ENCODE measurements around the gene ADPRS.

ADPRS gene

DNA sequence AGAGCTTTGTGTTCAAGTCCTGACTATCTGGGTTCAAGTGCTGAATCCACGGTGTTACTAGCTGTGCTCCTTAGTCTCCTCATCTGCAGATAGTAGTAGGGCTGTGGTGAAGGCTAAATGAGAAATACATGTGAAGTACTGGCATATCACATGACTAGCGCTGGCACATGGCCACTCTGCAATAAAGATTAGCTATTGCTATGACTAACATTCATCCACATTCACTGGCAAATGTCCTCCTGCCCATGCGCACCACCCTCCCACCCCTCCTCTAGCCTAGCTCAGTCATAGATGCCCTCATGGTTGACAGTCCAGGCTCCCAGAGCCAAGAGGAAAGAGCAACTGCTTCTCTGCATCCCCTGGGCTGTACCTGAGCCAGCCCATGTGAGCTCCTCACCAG is 44.8 kb downstream of the ADPRS start:
- peak; percentile 99 for DNase-seq (ENCODE audit: low spot score)

- no peak for DNase-seq (ENCODE audit: low spot score)
Measured at GRCh38 chr1:36134031-36134430, 45.3 kb downstream of the ADPRS start.

DNA sequence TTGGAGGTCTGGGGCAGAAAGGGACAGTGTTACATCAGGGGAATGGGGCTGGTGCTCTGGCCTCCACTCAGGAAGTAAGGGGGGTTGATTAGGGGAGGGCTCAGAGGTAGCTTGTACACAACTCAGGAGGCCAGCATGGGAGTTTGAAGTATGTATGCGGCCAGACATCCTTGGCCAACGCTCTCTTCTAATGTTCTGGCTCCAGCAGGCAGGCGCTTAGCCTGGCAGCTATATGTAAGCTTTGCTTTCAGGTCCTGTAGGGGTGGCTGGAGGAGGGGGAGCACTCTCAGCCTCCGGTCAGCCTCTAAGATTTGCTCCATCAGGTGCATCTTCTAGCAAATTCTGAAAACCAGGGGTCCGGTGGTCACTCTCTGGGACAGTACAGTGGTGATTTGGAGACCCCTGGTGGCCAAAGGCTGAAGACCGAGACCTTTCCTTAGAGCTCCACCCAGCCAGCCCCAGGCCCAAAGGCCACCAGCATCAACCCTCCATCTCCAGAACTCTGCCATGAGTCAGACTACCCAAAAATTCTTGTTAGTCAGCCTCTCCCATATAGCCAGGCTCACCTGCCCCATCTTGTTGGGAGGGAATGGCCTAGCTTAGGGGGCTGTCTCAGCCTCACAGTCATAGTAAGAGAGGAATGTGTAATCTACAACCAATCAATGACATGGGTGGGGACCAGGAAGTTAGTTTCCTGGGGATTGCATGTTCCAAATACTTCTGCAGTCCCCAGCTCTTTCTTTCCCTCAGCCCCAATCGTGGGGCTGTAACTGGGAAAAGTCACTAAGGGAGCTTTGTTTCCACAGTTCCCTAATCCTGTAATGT is 46.0 kb downstream of the ADPRS start:
- DNase-seq (ENCODE audit: low spot score) = peak; percentile 67

DNA sequence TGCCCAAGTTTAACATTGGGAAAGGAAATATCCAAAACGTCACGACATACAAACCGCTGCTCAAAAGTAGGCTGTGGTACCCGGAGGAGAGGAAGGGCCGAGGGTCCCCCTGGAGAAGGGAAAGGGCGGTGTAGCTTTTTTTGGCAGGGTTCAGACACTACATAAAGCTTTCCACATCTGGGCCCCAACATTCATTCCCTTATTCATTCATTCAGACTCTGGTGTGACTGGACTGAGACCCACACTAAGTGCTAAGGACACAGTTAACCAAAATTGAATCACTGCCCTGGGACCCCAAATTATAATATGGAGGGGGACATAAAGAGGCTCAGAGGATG is 46.6 kb downstream of the ADPRS start:
- DNase-seq (ENCODE audit: low spot score) = no peak

- no peak for DNase-seq (ENCODE audit: low spot score)
Measured at GRCh38 chr1:36135796-36136195, 47.1 kb downstream of the ADPRS start.

GRCh38 chr1:36136535-36136934 is 47.8 kb downstream of the ADPRS start:
- peak; percentile 94 for DNase-seq (ENCODE audit: low spot score)

DNA sequence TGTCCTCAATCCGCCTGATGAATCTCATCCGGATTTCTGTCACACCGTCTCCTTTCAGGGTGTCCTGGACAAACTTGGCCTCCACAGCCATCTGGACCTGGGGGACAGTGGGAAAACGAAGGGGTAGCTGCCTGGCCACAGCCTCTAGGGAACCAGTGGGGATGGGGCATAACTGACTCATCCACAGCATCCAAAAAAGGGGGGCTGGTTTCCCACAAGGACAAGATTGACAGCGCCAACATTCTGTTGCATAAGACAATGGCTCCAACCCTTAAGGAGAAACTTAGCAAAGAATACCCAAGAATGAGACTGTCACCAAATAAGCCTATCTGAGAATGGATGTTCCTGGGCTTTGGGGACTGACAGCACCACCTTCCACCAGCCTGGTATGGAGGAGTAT is 48.5 kb downstream of the ADPRS start:
- DNase-seq (ENCODE audit: low spot score) = no peak

DNA sequence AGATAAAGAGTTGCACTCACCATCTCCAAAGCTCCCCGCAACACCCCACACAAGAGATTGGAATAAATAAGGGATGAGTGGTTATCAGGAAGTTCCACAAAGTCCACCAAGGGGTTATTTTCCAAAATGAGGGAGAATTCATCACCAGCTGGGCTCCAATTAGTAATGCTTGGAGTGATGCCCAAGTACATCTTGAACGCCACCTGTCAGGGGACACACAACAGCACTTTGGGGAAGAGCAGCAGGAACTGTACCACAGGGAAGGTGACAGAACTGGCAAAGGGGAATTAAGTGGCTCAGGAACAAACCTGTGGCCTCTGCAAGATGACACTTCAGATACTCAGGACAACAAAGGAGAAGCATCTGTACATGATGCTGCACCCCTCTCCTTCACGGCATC is 49.1 kb downstream of the ADPRS start:
- no peak for DNase-seq (ENCODE audit: low spot score)

GRCh38 chr1:36139521-36139920 is 50.8 kb downstream of the ADPRS start:
- no peak for DNase-seq (ENCODE audit: low spot score)

DNA sequence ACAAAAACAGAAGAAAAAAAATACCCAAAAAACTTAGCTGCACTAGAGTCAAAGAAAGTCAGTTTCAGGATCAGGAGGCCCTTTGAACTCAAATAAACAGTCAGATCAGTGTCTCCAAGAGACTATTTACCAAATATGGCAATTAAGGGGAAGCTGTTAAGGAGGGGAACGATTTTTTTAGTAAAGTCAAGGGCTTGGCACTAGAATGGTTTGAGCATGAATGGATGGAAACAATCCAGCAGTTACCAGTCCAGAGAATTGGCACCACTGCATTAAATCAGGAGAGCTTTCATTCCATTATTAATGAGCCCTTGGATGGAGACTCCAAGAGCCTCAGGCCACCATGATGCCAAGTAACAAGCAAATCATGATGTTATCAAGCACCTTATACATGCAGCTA is 53.4 kb downstream of the ADPRS start:
- no peak for DNase-seq (ENCODE audit: low spot score)

DNA sequence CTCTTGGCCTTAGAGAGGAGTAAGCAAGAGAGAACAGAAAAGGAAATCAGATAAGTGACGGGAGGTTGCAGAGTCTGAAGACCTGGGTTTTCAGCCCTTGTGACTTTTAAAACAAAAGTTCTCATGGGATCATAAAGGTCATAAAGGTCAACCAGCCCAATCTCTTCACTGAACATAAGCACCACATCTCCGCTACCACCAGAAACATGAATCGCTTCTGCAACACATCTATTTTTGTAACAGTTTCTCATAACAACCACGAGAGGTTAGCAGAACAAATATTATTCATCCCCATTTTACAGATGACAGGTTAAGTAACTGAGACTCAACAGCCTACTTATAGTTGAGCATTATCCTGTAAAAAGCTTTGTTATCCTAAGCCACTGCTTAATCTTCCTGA is 54.7 kb downstream of the ADPRS start:
- DNase-seq (ENCODE audit: low spot score) = no peak
